GM10847 (cell line): ENCODE results near the gene DEPP1.

Experiments used
- POLR2A ChIP-seq: IDR thresholded peaks from 2 replicates; pipeline ENCODE4 v1.6.1; 2011; ENCODE audit not compliant: insufficient read length; ENCODE audit errors: extremely low read depth

The DEPP1 gene

DNA sequence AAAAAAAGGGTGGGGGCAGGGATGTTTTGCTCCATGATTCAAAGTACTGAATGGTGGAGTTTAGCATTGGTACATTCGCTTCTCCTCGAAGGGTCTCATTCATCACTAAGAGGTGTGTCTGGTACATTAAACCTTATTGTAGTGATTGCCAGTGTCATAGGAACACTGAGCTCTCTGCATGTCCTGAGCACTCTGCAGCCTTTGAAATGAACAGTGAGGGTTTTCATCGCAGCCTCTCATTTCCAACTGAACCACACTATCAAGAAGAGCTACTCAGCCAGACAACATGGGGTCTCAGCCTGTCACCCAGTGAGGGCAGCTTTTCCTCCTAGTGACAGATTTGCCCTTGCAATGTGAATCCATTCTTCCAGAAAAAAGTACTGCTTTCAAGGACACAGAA lies 7.6 kb upstream of the DEPP1 start:
- TF ChIP-seq POLR2A = no peak

DNA sequence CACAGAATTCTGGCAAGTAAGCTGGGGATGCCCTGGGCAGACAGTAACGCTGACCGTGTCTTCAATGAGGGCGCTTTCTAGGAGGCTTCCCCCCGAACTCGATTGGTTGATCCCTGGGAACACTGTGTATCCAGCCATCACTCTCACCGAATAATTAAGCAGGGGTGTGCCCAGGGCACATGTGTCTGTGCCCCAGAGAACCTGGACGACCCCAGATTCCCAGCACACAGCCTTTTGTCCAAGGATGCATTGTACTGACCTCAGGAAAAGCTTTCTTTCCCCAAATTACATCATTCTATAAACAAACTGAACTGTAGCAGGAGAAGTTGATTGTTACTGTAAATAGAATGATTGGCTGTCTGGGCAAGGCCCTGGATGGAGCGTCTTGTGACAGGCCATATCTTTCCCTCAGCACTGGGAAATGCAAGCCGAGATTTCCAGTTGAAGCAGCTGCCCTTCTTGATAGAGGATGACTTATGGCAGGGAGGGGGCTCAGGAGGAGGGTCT lies 6.6 kb upstream of the DEPP1 start:
- TF ChIP-seq POLR2A = no peak

DNA sequence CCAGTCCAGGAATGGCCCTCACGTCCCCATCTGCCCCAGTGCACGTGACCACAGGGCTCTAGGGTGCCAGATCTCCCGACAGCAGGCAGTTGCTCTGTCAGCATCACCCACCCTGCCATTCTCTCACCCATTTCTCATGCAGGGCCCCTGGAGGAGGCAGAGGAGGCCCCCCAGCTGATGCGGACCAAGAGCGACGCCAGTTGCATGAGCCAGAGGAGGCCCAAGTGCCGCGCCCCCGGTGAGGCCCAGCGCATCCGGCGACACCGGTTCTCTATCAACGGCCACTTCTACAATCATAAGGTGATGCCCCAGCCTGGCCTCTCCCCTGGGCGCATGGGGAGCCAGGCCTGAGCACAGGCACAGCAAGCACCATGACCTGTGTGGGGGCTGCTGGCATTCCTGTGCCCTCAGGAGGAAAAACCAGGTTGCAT lies 6.1 kb upstream of the DEPP1 start:
- TF ChIP-seq POLR2A = no peak

DNA sequence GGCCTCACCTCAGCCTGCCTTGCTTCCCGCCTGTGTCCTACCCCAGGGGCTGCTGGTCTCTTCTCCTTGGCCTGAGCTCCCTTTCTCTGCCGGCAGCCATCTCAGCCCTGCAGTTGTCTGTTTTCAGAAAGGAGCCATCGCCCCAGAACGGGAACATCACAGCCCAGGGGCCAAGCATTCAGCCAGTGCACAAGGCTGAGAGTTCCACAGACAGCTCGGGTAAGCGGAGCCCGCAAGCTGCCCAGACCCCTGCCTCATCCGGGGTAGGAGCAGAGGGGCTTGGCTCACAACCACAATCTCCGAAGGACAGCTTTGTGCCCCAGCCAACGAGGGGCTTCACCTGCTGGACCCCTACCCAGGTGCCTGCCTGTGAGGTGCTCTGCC lies 5.3 kb upstream of the DEPP1 start:
- no peak for TF ChIP-seq POLR2A

DNA sequence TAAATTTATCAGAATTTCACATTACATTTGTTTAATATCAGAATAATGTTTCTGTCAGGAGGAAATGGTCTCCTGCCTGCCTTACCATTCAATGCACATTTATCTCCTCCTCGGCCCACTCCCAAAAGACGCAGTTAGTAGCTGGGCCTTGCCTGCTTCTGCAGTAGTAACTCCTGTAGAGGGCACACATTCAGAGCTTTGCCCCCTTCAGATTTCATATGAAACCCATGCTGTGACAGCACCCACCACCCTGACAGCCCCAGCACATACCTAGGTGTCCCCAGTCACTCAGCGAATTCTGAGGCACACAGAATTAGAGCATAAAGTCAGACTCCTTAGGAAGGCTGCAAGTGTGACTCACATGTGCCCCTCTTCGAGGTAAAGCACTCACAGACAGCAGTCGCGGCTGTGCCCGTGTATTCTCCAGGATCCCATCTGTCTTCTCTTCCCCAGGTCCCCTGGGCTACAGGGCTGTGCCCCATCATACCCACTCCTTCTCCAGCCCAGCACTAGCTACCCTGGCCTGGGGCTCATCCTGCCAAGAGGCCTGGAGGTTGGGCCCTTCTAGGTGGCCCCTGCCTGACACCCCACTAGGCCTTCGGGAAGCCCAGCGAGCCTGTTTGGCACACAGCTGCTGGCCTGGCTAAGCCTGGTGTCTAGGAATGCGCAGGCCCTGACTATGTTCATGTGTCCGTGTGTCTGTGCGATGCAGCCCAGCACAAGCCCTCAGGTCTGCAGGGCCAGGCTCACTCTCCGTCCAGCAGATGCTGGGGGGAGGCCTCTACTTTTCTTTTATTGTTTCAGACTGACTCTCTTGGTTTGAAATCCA lies 4.7 kb upstream of the DEPP1 start:
- no peak for TF ChIP-seq POLR2A

DNA sequence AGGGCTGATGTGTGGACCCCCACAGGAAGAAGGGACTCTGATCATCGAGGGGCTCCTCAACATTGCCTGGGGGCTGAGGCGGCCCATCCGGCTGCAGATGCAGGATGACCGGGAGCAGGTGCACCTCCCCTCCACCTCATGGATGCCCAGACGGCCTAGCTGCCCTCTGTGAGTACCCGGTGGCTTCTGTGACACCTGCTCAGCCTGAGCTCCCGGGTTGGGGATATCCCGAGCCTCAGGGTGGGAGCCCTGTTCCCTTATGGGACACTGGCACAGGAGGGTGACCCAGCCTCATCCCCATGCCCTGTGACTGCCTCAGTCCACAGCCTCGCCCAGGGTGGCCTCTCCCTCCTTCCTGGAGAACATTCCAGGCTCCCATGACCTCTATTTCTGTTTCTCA lies 3.9 kb upstream of the DEPP1 start:
- TF ChIP-seq POLR2A = no peak

DNA sequence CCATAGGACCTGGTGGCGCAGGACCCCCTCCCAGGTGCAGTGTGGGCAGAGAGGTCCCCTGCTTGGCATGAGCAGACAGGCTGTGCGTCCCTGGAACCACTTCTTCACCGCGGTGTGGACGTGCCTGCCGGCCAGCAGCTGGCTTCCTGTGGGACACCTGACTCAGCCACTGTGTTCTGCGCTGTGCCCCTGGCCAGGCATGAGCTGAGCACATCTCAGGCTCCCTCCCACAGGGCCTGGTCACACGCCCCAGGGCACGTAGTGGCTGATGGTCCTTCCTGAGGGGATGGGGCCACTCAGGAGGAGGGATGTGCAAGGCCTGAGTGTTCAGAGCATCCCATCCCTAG lies 3.5 kb upstream of the DEPP1 start:
- TF ChIP-seq POLR2A = no peak

DNA sequence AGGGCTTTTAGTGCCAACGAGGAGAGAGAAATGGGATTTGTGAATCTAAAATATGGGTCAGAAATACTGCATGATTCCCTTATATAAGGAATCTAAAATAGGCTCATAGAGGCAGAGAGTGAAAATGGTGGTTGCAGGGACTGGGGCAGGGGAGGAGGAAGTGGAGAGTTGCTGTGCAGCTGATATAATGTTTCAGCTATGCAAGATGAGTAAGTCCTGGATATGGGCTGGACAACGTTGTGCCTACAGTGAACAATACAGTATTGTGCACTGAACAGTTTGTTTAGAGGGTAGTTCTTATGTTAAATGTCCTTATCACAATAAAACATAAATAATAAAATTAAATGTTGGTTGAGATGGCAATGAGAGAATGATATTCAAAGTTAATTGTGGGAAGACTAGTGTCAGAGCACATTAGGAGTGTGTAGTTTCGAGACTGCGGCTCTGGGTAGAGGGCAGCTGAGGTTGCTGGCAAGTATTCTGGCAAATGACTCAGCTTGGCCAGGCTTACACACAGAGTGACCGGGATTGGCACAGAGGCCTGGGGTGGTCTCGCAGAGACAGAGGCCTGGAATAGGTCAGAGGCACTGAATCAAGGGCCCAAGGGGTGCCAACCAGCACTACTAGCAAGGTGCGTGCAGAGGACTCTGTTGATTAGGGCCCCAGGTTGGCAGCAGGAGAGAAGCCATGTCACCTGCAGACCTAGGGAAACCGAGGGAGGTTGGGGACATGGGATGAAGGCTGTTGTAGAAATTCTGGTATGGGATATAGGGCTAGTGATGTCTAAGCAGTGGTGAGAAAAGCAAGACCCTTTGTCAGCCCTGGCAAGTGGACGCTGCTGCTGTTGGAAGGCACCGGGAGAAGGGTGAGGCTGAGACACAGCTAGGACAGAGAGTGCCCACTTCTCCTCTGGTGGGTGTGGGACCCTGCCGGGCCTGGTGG lies 2.8 kb upstream of the DEPP1 start:
- no peak for TF ChIP-seq POLR2A

DNA sequence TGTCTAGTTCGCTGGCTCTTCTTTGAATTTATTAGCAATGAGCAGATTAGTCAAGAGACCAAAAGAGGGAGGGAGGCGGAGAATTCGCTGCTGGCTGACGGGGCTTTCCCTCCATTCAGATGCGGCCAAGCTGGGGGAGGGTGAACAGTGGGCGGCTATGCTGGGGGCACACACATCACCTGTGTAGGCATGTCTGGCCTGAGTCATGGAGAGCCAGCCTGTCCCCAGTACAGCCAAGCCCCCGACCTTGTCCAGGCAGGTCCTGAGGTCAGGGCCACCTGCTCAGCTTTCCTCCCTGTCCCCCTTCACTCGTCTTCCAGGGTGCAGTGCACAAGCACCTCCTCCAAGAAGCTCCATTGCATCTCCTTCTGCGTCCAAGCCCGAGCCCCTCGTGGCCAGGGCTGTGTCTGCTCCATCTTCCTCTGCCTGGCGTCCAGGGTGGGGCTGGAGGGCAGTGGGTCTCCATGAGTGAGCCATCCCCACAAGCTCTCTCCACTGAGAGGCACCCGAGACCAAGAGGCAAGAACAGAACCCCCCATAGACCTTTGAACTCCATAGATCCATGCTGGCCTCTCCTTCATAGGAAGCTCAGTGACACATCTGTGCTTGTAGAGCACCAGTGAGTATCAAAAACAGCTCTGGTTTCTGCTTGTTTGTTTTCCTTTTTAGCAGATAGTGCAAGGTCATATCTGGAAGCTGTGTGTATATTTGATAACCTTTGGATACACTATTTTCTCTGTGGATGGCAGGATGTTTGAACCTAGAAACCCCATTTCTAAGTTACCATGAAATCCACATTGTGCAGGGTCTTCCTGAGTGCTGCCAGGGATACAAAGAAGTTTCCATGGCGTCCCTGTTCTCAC lies 1.9 kb upstream of the DEPP1 start:
- no peak for TF ChIP-seq POLR2A

DNA sequence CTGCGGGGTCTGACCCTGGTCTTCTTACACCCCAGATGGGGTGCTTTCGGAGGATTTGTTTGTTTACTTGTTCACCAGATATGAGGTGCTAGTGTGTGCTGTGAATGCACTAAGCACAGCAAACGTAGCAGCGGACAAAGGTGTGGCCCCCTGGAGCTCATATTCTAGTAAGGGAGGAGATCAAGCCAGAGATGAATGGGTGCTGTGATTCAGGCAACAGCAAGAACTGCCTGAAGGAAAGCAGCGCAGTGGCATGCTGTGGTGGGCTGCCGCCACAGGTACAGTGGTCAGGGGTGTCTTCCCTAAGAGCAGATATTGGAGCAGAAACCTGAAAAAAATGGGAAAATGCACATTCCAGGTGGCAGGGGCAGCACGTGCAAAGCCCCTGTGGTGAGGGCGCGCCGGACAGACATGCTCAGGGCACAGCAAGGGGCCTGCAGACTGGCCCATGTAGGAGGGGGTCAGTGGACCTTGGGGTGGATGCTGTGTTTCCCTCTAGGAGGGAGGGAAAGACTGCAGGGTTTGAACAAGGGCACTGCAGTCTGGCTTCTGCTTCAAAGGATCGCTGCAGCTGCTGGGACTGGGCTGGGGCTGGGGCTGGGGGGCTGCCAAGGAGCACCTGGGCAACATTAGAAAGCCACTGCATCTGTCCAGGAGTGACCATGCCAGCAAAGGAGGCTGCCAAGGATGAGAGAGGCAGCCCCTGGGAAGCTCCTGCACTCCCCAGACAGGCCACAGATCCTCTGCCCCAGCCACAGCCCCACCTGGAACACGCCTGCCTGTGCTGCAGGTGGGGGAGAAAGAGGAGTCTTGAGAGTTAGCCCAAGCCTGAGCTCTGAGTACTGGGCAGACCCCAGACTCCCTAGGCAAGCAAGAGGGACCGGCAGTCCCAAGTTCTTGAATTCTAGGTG lies 927 bp upstream of the DEPP1 start:
- TF ChIP-seq POLR2A = no peak

DNA sequence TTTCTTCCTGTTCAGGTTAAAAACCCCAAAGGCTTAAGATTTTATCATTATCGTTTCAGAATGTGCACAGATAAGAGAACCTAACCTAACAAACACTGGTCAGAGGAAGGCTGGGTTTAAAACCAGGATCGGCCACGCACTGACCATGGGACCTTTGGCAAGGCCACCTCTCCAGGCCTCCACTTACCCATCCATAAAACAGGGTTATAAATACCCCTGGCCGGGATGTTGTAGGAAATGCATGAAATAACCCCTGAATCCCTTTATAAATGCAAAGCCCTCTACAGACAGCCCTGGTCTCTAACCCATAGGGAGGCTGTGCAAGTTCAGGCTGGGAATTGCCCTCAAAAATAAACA lies 418 bp downstream of the DEPP1 start:
- no peak for TF ChIP-seq POLR2A

DNA sequence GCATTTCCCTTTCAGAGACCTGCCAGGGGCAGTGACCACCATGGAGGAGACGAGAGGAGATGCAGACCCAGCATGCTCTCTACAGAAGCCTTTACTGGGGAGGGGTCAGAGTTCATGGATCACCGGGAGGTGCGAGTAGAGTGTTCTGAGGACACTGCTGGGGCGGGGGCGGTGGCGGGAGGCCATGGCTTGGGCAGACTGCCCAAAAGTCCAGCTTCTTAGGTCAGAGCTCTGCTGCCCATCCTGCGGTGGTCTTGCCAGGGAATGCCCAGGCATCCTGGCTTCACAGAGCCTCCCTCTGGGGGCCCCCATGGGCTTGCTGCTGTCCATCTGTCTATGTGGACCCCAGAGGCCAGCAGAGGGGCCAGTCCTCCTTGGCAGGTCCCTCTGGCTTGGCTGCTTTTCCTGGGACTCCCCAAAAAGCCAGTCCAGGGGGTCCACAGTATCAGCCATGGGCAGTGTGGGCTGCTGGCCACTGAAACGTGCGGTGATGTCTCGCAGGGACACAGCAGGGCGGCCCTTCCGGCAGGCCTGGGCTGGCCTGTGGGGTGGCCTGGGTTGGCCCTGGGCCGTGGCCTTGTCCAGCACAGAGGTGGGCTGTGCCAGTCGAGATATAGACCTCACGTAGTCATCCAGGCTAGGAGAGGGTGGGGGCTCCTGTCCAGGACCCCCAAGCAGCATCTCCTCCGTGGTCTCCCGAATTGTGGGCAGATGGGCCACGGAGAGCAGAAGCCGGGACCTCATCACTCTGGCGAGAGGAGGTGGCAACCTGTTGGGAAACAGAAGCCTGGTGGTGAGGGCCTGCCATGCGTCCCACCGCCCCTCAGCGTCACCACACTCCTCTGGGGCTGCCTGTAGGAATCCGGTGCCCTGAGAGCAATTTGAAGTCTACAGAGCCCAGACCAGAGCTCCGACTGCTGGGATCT lies 1.1 kb downstream of the DEPP1 start:
- TF ChIP-seq POLR2A = no peak
